Spinal cord (tissue), 10 donors: ENCODE measurements around the gene MIPOL1. TPM values are rescaled to one million over a fixed set of nuclear protein-coding genes. Genes with fewer than 3 reads are reported as not detected.

Source experiments
- DNase-seq, 6 donors: peaks; one replicate each; pipeline versions ENCODE4 v3.0.0 to v3.0.0-alpha.2; 2013 to 2015; ENCODE audit warnings: low spot score in 6 of 6, low read depth in 4 of 6
- H3K27ac ChIP-seq: one replicate; pipeline ENCODE4 v1.5.1; 2013; ENCODE audit warnings: low read depth, low read length, control low read depth
- H3K27me3 ChIP-seq: one replicate; pipeline ENCODE4 v1.6.1; 2013; ENCODE audit warnings: low read length; ENCODE audit not compliant: control insufficient read depth, insufficient read depth
- H3K36me3 ChIP-seq: one replicate; pipeline ENCODE4 v1.6.1; 2013; ENCODE audit warnings: low read length; ENCODE audit not compliant: control insufficient read depth, insufficient read depth
- H3K4me1 ChIP-seq: one replicate; pipeline ENCODE4 v1.6.1; 2013; ENCODE audit warnings: low read length; ENCODE audit not compliant: control insufficient read depth, insufficient read depth
- H3K4me3 ChIP-seq: one replicate; pipeline ENCODE4 v1.5.1; 2013; ENCODE audit warnings: low read depth, low read length, control low read depth
- H3K9me3 ChIP-seq: one replicate; pipeline ENCODE4 v1.6.1; 2013; ENCODE audit warnings: low read length; ENCODE audit not compliant: control insufficient read depth, insufficient read depth
- WGBS: methylation state at CpG from one replicate; pipeline ENCODE4 v1.1.5; 2013; ENCODE audit warnings: missing lambda C conversion rate; ENCODE audit not compliant: insufficient coverage; 5-methylcytosine and 5-hydroxymethylcytosine counted together
- polyA plus RNA-seq, 2 donors: library from polyadenylated mRNA; unstranded; fragments of 120-200 nt; gene quantifications; one replicate each; pipeline ENCODE4 v1.2.1, GENCODE V29; 2013; ENCODE audit not compliant: insufficient read length in 2 of 2
- total RNA-seq, 2 donors: library from RNA; depleted of rRNA in 1 of 2; stranded (reverse); fragments of 120-200 nt in 1 of 2; fragments of >200 nt in 1 of 2; gene quantifications; one replicate each; pipeline versions ENCODE4 v1.2.3 to v1.2.4, GENCODE V29; 2013 to 2014
- donor health status: healthy.

MIPOL1 gene
- total and polyA plus RNA-seq, 4 donors: 3.9 to 19.6 (median 11.0) TPM

DNA sequence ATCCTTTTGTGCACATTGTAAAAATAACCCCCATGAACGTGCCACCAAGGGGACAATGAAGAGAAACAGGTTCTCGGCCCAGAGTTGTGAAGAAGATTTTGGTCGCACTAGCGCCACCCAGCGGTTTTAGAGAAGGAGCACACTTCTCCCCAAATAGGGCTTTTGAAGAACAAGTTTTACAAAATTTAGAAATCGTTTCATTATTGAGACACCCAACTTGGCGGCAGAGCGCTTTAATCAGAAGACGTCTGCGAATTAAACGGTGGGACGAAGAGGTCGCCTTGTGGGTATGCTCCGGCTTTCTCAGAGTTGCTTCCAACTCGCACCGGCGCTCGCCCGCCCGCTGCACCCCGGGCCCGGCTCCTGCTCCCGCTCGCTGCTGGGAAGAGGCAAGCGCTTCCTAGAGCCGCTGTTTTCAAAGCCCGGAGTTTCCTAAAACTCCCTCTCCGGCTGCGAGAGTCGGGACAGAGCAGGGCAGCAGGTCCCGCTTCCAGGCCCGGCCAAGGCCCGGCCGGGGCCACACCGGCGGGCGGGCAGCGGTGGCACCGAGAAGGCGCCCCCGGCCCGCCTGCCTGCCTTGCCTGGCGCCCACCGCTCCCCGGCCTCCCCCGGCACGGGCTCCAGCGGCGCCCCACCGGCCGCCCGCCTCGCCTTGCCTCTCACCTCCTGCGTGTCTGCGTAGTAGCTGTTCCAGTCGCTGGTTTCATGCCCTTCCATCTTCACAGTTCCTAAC, 396.7 kb downstream of the MIPOL1 start:
- under 1% methylated on average over 56 of the region's 56 CpGs for WGBS
- Histone ChIP-seq H3K27me3 (peaks cover 93% of the 10 kb centered on the region), H3K9me3 (no peaks in the 10 kb centered on the region), H3K4me1 (peaks cover 49% of the 10 kb centered on the region), H3K4me3 (peak overlapping the region; percentile 29), H3K27ac (no peak overlapping the region), H3K36me3 (no peaks in the 10 kb centered on the region)
- peak in 4 of 6 donors; percentile 68 to 92 (median 76) for DNase-seq

DNA sequence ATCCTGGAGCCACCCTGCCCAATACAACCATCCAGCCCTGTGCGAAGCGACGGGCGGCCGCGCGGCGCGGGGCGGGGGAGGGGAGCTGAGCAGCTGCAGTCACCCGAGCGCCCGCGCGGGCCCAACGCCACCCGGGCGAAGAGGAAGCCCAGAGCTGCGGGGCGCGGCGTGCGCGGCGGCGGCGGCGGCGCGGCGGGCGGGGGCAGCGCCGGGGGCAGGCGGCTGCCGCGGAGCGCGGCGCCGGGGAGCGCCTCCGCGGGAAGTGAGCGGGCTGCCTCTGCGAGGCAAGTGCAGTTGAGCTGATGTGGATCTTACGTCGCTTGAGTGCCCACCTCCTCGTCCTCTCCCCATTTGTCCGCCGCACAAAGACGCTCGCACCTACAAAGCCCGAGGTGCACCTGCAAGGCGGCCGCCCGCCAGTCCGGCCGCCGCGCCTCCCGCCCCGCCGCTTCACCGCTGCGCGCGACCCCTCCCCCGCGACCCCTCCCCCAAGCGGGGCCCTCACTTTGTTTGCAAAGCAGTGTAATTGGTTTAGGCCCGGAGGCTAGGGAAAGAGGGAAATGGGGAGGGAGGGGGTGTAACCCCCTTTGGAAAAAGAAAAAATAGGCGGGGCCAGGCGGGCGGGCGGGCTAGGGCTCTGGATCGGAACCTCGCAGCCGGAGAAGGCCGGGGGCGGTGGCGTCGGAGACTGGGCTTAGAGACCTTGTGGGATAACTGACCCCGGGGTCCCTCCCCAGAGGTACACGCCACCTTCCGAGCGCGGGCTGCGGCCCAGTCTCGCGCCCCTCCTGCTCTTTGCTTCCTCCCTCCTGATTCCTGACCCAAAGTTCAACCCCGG, 397.5 kb downstream of the MIPOL1 start, which contains the start of the genes FOXA1 and TTC6:
Gene FOXA1, minus strand, starts transcription at position 279 of the 838 bp plus-strand sequence. Its CDS starts 277 bp downstream, at position 2.
Gene TTC6, plus strand, starts transcription at position 659 of the 838 bp plus-strand sequence. CDS start 26,436 bp downstream, outside the sequence.
- H3K27ac ChIP-seq: no peak within 1 kb of the TSS
- H3K4me1 ChIP-seq: peaks cover 56% of the 10 kb centered on the region
- H3K27me3 ChIP-seq: peaks cover 97% of the 10 kb centered on the region
- H3K36me3 ChIP-seq: no peaks in the 10 kb centered on the region
- no peaks in the 10 kb centered on the region for H3K9me3 ChIP-seq
- H3K4me3 ChIP-seq: peak within 1 kb of the TSS; percentile 29
- WGBS: under 1% methylated on average over 84 of the region's 92 CpGs
- peak in 2 of 6 donors; percentile 26 to 49 for DNase-seq

DNA sequence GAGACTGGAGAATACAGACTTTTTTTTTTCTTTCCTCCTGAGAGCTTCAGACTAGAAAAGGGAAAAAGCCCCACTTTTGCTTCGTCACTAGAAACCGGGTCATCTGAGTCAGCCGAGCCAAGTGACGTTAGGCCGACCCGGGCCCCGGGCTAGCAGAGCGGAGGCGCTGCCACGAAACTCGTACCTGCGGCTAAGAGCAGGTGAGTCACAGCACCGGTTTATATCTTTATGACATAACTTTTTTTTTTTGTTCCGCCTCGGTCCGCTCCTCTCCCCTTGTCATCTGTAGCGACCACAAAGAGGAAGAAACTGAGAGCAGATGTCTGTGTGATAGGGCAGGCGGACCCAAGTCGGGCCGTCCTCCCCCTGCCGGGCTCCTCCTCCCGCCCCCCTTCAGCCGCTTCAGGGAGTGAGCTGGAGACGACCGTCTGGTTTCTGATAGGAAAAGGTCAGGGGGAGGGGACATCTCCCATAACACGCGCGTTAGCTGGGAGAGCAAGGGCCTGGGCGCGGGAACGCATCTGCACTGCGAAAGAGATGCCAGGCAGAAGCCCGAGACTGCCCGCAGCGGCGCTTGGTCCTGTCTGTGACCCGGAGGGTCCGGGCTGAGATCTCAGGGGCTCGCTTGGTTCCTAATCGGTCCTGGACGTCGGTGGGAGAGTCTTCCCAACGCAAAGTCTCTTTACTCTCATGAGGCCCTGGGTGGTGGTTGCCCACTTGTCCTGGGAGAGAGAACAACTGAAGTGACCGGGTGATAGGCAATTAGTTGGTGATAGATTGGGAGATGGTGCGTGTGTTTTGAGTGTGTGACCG, 398.3 kb downstream of the MIPOL1 start:
- peaks cover 58% of the 10 kb centered on the region for H3K4me1 ChIP-seq
- H3K27ac ChIP-seq: no peak overlapping the region
- 3% methylated on average over 39 of the region's 46 CpGs for WGBS
- DNase-seq: peak in 2 of 6 donors; percentile 38 to 41
- peak overlapping the region; percentile 27 for H3K4me3 ChIP-seq
- H3K36me3 ChIP-seq: no peaks in the 10 kb centered on the region
- H3K27me3 ChIP-seq: peaks cover 97% of the 10 kb centered on the region
- no peaks in the 10 kb centered on the region for H3K9me3 ChIP-seq

DNA sequence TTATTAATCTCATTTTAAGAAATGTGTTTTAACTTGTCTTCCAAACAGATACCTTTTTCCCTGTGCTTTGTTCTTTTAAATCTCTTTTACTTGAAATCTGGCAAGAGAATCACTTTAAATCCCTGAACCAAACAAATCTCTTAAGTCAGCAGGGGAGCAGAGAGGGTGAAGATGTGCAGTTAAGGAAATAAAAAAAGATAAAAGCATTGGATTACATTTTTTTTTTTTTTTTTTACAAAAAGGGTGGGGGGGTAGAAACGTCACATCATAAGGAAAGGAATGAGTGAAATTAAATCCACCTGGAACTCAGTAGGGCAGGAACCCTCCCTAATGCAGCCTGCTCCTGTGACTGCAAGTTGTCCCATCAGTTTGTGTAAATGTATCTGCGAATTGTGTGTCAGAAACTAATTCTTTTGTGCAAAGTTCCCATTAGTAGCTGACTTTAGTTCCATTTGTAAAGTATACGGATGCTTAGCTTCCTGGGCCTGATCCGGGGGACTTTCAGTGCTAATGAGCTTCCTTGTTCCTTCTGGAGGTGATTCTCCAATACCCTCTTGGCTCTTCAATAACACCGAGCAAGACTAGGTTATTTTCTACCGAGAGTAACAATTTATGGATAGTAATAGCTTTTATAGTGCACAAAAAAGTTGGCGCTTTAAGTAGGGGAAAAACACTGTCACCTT, 399.2 kb downstream of the MIPOL1 start:
- Histone ChIP-seq H3K27me3 (peaks cover 97% of the 10 kb centered on the region), H3K36me3 (no peaks in the 10 kb centered on the region), H3K4me1 (peaks cover 52% of the 10 kb centered on the region), H3K4me3 (no peak overlapping the region), H3K27ac (no peak overlapping the region), H3K9me3 (no peaks in the 10 kb centered on the region)
- peak in 1 of 6 donors; percentile 9 for DNase-seq
- 28% methylated on average over 2 of the region's 7 CpGs for WGBS

DNA sequence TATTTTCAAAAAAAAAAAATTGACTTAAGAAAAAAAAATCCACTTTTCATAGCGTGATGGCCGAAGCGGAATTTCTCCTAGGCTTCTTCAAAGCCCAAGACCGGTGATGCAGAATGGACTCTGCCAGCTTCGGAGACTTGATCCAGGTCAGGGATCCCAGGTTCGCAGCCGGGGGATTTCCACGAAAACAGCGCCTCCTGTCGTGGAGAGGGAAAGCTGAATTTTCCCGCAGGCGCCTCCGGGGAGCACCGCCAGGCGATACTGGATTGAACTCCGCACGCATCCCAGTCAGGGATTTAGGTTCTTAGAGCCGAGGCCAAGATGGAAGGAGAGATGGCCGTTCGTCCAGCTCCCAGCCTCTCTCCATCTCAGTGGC, 399.8 kb downstream of the MIPOL1 start:
- Histone ChIP-seq H3K27ac (no peak overlapping the region), H3K4me3 (no peak overlapping the region), H3K9me3 (no peaks in the 10 kb centered on the region), H3K36me3 (no peaks in the 10 kb centered on the region), H3K27me3 (peaks cover 97% of the 10 kb centered on the region), H3K4me1 (peaks cover 49% of the 10 kb centered on the region)
- 4% methylated on average over 18 of the region's 20 CpGs for WGBS
- DNase-seq: peak in 1 of 6 donors; percentile 11

DNA sequence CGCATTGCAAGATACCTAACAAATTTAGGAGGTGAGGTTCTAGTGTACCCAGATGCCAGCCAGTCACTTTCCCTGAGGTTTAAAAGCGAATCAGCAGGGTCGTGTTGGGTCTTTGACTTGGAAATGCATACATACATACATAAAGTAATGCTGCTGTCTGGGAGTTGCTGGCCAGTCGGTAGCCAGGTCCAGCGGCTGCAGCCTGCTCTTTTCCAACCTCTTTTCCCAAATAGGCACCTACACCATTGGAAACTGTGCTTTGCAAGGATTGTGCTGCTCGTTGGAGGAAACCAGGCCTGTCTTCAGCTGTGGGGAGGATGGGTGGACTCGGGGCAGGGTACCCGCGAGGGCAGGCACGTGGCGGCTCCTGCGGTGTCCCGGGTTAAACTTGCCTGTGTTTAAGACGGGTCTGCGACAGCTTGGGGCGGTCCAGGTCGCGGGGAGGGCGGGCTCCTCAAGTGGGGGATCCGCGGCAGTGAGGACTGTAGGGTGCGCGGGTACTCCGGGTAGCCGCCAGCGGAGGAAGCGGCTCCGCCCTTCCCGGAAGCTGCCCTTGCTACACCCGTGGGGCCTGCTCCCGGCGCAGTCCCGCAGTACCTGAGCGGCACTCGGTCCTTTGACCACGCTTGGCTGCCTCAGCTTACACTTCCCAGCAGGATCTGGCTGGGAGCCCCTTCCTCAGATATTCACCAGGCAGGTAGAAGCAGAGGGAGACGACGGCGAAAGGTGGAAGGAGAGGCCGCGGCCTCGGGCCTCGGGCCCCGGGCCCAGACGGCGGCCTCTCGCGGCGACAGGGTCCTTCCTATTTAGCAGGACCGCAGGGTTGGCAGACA, 400.4 kb downstream of the MIPOL1 start:
- DNase-seq: no peak
- Histone ChIP-seq H3K4me1 (peaks cover 44% of the 10 kb centered on the region), H3K27ac (no peak overlapping the region), H3K4me3 (no peak overlapping the region), H3K9me3 (no peaks in the 10 kb centered on the region), H3K36me3 (no peaks in the 10 kb centered on the region), H3K27me3 (peaks cover 97% of the 10 kb centered on the region)
- whole genome bisulfite sequencing: 2% methylated on average over 45 of the region's 50 CpGs

DNA sequence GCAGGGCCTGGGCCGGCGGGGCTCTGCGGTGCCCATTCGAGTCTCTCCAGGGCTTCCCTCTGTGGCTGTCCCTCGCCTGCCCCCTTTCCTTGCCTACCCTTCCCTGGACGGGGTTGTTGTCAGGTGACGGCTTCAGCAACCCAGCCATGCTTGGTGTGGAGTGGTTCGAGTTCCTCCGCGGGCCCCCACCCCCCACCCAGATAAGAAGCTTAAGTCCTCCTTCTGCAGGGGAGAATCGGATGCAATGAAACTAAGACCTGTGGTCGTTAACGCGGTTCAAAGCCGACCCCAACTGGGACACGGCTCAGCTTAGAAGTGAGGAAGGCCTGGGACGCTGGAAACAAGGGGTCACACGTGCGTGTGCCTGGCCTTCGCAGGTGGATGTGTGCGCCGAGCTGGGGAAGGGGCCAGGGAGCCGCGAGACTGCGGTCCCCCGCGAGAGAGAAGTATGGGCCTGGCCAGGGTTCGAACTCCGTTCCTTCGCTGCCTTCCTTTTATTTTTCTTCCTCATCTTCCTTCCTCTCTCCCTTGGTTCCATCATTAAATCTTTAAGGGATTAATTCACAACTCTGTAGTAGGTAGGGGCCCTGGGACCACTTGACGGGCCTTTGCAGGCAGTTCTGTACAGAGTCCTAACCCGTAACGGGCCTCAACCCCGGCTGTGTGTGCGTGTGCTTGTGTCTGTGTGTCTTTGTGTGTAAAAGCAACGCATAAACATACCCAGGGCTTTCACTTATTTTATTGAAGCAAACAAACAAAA, 401.2 kb downstream of the MIPOL1 start:
- WGBS: 3% methylated on average over 23 of the region's 36 CpGs
- Histone ChIP-seq H3K9me3 (no peaks in the 10 kb centered on the region), H3K4me3 (peak overlapping the region; percentile 19), H3K27me3 (peaks cover 98% of the 10 kb centered on the region), H3K27ac (no peak overlapping the region), H3K36me3 (no peaks in the 10 kb centered on the region), H3K4me1 (peaks cover 44% of the 10 kb centered on the region)
- no peak for DNase-seq
